A549 (cell line): Measurements from ENCODE around the gene ANKRD12.

Experiments
- CHD4 ChIP-seq: fragments of 200-600 bp; sonication (generic); IDR thresholded peaks from 2 replicates; pipeline ENCODE4 v1.6.1; 2016; ENCODE audit warnings: antibody characterized with exemption, mild to moderate bottlenecking, borderline replicate concordance
- HOXB5 ChIP-seq: fragments of 250-450 bp; sonication (Bioruptor Pico); IDR thresholded peaks from 2 replicates; pipeline ENCODE4 v1.5.0; 2020; ENCODE audit warnings: mild to moderate bottlenecking, moderate library complexity
- POLR2A ChIP-seq: IDR thresholded peaks from 2 replicates; pipeline ENCODE4 v1.6.1; 2012; ENCODE audit warnings: mild to moderate bottlenecking, low read length

DNA sequence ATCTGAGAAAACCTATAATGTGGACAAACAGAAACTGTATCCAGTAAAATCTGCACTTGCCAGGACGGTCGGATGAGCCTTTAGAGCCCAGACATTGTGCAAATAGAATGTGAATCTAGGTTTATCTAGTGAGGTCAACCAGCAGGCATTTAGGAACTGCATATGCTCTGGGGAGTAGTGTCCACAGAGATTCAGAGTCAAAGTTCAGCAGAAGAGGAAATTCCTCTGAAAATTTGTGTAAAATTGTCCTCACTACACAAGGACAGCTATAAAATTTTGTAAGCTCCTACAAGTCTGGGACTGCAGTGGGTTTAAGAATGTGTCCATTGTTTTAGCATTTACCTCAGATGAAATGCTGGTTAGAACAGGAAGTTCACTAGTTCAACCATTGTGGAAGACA is 43.9 kb upstream of the ANKRD12 start:
- TF ChIP-seq CHD4 (no peak), POLR2A (no peak), HOXB5 (no peak)
